Heart left ventricle (tissue), 16 donors: ENCODE data around the gene CTNNA3. TPM values are rescaled to one million over a fixed set of nuclear protein-coding genes. Genes with fewer than 3 reads are reported as not detected.

Source experiments
- ATAC-seq, 4 donors: fragments of 200-7000 bp; cut with Tn5 transposase; one replicate each; pipeline ENCODE4 v1.9.1; 2020 to 2022; ENCODE audit warnings: moderate library complexity in 4 of 4, mild to moderate bottlenecking in 3 of 4, moderate number of reproducible peaks in 1 of 4
- DNase-seq, 5 donors: peaks; one replicate each; pipeline ENCODE4 v3.0.0-alpha.2; 2020
- H3K27ac ChIP-seq, 12 donors: fragments of 200-600 bp; sonication (generic) in 4 of 12; one replicate each; pipeline versions ENCODE4 v1.5.0 to v1.8.0; 2016 to 2022; ENCODE audit warnings: mild to moderate bottlenecking in 2 of 12
- H3K27me3 ChIP-seq, 9 donors: fragments of 200-600 bp; sonication (generic) in 2 of 9; one replicate each; pipeline versions ENCODE4 v1.5.1 to v1.8.0; 2016 to 2022; ENCODE audit warnings: mild to moderate bottlenecking in 3 of 9
- H3K36me3 ChIP-seq, 9 donors: fragments of 200-600 bp; sonication (generic) in 2 of 9; one replicate each; pipeline versions ENCODE4 v1.5.0 to v1.8.0; 2018 to 2022; ENCODE audit warnings: mild to moderate bottlenecking in 2 of 9
- H3K4me1 ChIP-seq, 12 donors: fragments of 200-600 bp; sonication (generic) in 4 of 12; one replicate each; pipeline versions ENCODE4 v1.5.0 to v1.8.0; 2016 to 2022; ENCODE audit warnings: mild to moderate bottlenecking in 3 of 12
- H3K4me3 ChIP-seq, 12 donors: fragments of 200-600 bp; sonication (generic) in 4 of 12; one replicate each; pipeline versions ENCODE4 v1.5.0 to v1.8.0; 2017 to 2022; ENCODE audit warnings: mild to moderate bottlenecking in 9 of 12, moderate library complexity in 4 of 12
- H3K9me3 ChIP-seq, 12 donors: fragments of 200-600 bp; sonication (generic) in 4 of 12; one replicate each; pipeline versions ENCODE4 v1.5.0 to v1.8.0; 2016 to 2022; ENCODE audit warnings: mild to moderate bottlenecking in 1 of 12
- CTCF ChIP-seq, 12 donors: fragments of 200-600 bp; sonication (generic) in 4 of 12; IDR thresholded peaks; one replicate each; pipeline versions ENCODE4 v1.5.0 to v1.8.0; 2018 to 2022; ENCODE audit warnings: antibody characterized with exemption in 12 of 12, mild to moderate bottlenecking in 5 of 12
- POLR2A ChIP-seq, 2 donors: fragments of 450-650 bp; IDR thresholded peaks; one replicate each; pipeline ENCODE4 v1.6.1; 2017; ENCODE audit warnings: antibody characterized with exemption in 2 of 2, mild to moderate bottlenecking in 2 of 2, moderate library complexity in 2 of 2
- WGBS, 4 donors: extraction: QIAGEN DNeasy Blood & Tissue Kit in 2 of 4; methylation state at CpG; one replicate each; pipeline versions ENCODE4 v1.1.5 to v1.1.7; 2013 to 2018; 5-methylcytosine and 5-hydroxymethylcytosine counted together
- intact Hi-C, 10 donors: fragments of 100-400 bp; cut with DNase I; formaldehyde crosslinking; loops; one replicate each; pipeline versions ENCODE4 v1.11.1 to v1.14.2; 2022
- polyA plus RNA-seq, 2 donors: library from polyadenylated mRNA; stranded (reverse); fragments of 200-250 nt; gene quantifications; one replicate each; pipeline ENCODE4 v1.2.3, GENCODE V29; 2013
- total RNA-seq, 9 donors: library from RNA; depleted of rRNA in 2 of 9; stranded (reverse); fragments of >200 nt in 2 of 9; fragmentation: NEBNext Ultra II Directional in 3 of 9; extraction: Animal tissue kit (Norgen Biotek cat#: 25700) in 3 of 9; gene quantifications; one replicate each; pipeline versions ENCODE4 v1.1.0 to v1.2.4, GENCODE V29; 2016 to 2023
- donor health status: ischemic (EF 13 %, LVEDD 7.1; RV severe dilation, severe dysfunction).
- donor health status: healthy with polysubstance abuse.
- donor health status: DM: no; HTN: yes; CAD: no.
- donor health status: DM: no; HTN: no; CAD: no.
- donor health status: ischemic (EF 25% LVEDD 6.9; RV normal size, moderate dysfunction).
- donor health status: ischemic (EF 25% LVEDD 5.7; RV mildly dilated, moderate dysfunction).
- donor health status: healthy.
- donor health status: DM: yes; HTN: yes; CAD: no.
- donor health status: ischemic (EF 35%, LVEDD 5.7; RV mildly dilated, moderate dysfunction).
- donor health status: nonischemic (EF 11% LVEDD 7.7; RV severe dilation, severe dysfunction).
- donor health status: DM: yes; HTN: yes; CAD: no.
- donor health status: PGD.
- donor health status: ischemic (EF 29% LVEDD 5.4; RV normal size, mild dysfunction).
- donor health status: nonischemic (EF 23%, LVEDD 6.1; RV moderate dilation, normal function).

CTNNA3 gene
- total and polyA plus RNA-seq, 11 donors: 4.8 to 200 (median 99.0) TPM

DNA sequence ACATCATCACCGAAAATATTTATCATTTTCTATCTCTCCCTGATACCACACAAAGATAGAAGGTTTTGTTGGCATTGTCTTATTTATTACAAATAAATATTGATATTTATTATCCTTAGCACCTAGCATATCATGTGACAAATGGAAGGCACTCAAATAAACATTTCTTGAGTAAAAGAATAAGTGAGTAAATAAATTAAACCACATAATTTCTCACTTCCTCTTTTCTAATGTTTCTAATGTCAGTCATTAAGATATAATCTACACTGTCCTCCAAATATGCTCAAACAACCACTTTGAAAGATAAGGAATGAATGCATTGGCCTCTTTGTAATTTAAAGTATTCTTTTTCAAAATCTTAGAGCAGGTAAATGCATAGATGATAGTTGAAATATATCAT is 1797.9 kb downstream of the CTNNA3 start:
- Histone ChIP-seq H3K4me1 (no peaks in the 10 kb centered on the region), H3K27ac (no peak overlapping the region), H3K27me3 (no peaks in the 10 kb centered on the region), H3K9me3 (no peaks in the 10 kb centered on the region), H3K36me3 (no peaks in the 10 kb centered on the region), H3K4me3 (no peak overlapping the region)
- TF ChIP-seq CTCF (IDR thresholded peaks at IDR 0.05) (no peak), POLR2A (IDR thresholded peaks at IDR 0.05) (no peak)
- DNase-seq (no peak), ATAC-seq (no peak)
- 56 to 83% (median 74%) methylated on average over 1 of the region's 1 CpG for WGBS, 4 donors
- intact Hi-C loops: no loop called here

- whole genome bisulfite sequencing, 4 donors: 56 to 66% (median 60%) methylated on average over 7 of the region's 7 CpGs
These were observed 1801.0 kb downstream of the CTNNA3 start for GRCh38 chr10:65894961-65895360.

GRCh38 chr10:65894379-65894778 is 1801.6 kb downstream of the CTNNA3 start:
- TF ChIP-seq POLR2A (IDR thresholded peaks at IDR 0.05) (no peak), CTCF (IDR thresholded peaks at IDR 0.05) (no peak)
- Histone ChIP-seq H3K27ac (no peak overlapping the region), H3K4me3 (no peak overlapping the region), H3K27me3 (no peaks in the 10 kb centered on the region), H3K9me3 (no peaks in the 10 kb centered on the region), H3K4me1 (no peaks in the 10 kb centered on the region), H3K36me3 (no peaks in the 10 kb centered on the region)
- DNase-seq: no peak
- WGBS, 4 donors: 88 to 91% (median 91%) methylated on average over 4 of the region's 4 CpGs
- intact Hi-C loops: no loop called here
- no peak for ATAC-seq

More at GRCh38 chr10:65894961-65895360, 1801.0 kb downstream of the CTNNA3 start:
- ATAC-seq: no peak
- no peak for DNase-seq
- intact Hi-C loops: no loop called here
- H3K4me1 ChIP-seq: no peaks in the 10 kb centered on the region
- no peaks in the 10 kb centered on the region for H3K9me3 ChIP-seq
- H3K4me3 ChIP-seq: no peak overlapping the region
- no peak for TF ChIP-seq CTCF (IDR thresholded peaks at IDR 0.05)
- no peak for TF ChIP-seq POLR2A (IDR thresholded peaks at IDR 0.05)
- H3K27ac ChIP-seq: no peak overlapping the region
- no peaks in the 10 kb centered on the region for H3K27me3 ChIP-seq
- H3K36me3 ChIP-seq: no peaks in the 10 kb centered on the region

GRCh38 chr10:65893676-65894075 is 1802.3 kb downstream of the CTNNA3 start:
- H3K27ac ChIP-seq: no peak overlapping the region
- DNase-seq: no peak
- ATAC-seq: no peak
- no peak for TF ChIP-seq POLR2A (IDR thresholded peaks at IDR 0.05)
- TF ChIP-seq CTCF (IDR thresholded peaks at IDR 0.05): no peak
- no peaks in the 10 kb centered on the region for H3K27me3 ChIP-seq
- WGBS, 4 donors: 90 to 92% (median 91%) methylated on average over 3 of the region's 3 CpGs
- no peaks in the 10 kb centered on the region for H3K9me3 ChIP-seq
- H3K4me3 ChIP-seq: no peak overlapping the region
- intact Hi-C loops: no loop called here
- no peaks in the 10 kb centered on the region for H3K36me3 ChIP-seq
- no peaks in the 10 kb centered on the region for H3K4me1 ChIP-seq
